Ascending aorta (tissue), 2 donors: ENCODE results near the gene URI1. TPM values are rescaled to one million over a fixed set of nuclear protein-coding genes. Genes with fewer than 3 reads are reported as not detected.

Experiments used
- DNase-seq, 2 donors: peaks; one replicate each; pipeline ENCODE4 v3.0.0-alpha.2; 2019; ENCODE audit warnings: low spot score in 2 of 2
- H3K27ac ChIP-seq, 2 donors: fragments of 200-600 bp; sonication (generic); one replicate each; pipeline ENCODE4 v1.5.1; 2016 to 2017; ENCODE audit warnings: mild to moderate bottlenecking in 1 of 2
- H3K27me3 ChIP-seq: fragments of 200-600 bp; sonication (generic); one replicate; pipeline ENCODE4 v1.5.1; 2017
- H3K36me3 ChIP-seq, 2 donors: fragments of 200-600 bp; sonication (generic); one replicate each; pipeline ENCODE4 v1.5.1; 2016
- H3K4me1 ChIP-seq, 2 donors: fragments of 200-600 bp; sonication (generic); one replicate each; pipeline ENCODE4 v1.5.1; 2016 to 2017; ENCODE audit warnings: mild to moderate bottlenecking in 1 of 2
- H3K4me3 ChIP-seq, 2 donors: fragments of 200-600 bp; sonication (generic); one replicate each; pipeline ENCODE4 v1.5.1; 2016 to 2017; ENCODE audit warnings: mild to moderate bottlenecking in 1 of 2
- H3K9me3 ChIP-seq, 2 donors: fragments of 200-600 bp; sonication (generic); one replicate each; pipeline ENCODE4 v1.5.1; 2016
- intact Hi-C: fragments of 100-400 bp; cut with DNase I; formaldehyde crosslinking; loops from one replicate; pipeline ENCODE4 v1.15.1; 2023
- total RNA-seq: library from RNA; depleted of rRNA; stranded (reverse); fragments of >200 nt; gene quantifications from one replicate; pipeline ENCODE4 v1.1.0, GENCODE V29; 2016
- TF ChIP-seq, protein P1 (sequence below), 3 experiments: fragments of 200-600 bp in 2 of 3; fragments of 450-650 bp in 1 of 3; sonication (generic) in 2 of 3; IDR thresholded peaks; one replicate each; pipeline ENCODE4 v1.5.1; 2016 to 2019; ENCODE audit warnings: antibody characterized with exemption in 3 of 3, mild to moderate bottlenecking in 1 of 3, moderate library complexity in 1 of 3

Gene URI1
- total RNA-seq, 1 donor from 2014 or later: 23.8 TPM

DNA sequence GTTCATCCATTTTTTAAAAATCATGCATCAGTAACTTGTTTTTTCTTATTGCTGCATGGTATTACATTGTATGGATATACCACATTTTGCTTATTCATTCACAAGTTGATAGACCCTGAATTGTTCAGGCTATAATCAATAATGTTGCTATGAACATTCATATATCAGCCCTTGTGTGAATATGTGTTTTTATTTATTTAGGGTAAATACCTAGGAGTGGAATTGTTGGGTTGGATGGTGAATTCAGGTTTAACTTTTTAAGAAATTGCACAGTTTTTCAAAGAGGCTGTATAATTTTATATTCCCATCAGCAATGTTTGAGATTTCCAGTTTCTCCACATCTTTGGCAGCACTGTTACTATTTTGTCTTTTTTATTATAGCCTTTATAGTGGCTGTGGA, 82.1 kb downstream of the URI1 start:
- Histone ChIP-seq H3K27me3 (no peaks in the 10 kb centered on the region), H3K4me3 (no peak overlapping the region), H3K36me3 (peaks cover 0 to 8% of the 10 kb centered on the region in 2 donors), H3K9me3 (no peaks in the 10 kb centered on the region), H3K27ac (no peak overlapping the region), H3K4me1 (no peaks in the 10 kb centered on the region)
- intact Hi-C loops: no loop called here
- TF ChIP-seq, protein P1, sequence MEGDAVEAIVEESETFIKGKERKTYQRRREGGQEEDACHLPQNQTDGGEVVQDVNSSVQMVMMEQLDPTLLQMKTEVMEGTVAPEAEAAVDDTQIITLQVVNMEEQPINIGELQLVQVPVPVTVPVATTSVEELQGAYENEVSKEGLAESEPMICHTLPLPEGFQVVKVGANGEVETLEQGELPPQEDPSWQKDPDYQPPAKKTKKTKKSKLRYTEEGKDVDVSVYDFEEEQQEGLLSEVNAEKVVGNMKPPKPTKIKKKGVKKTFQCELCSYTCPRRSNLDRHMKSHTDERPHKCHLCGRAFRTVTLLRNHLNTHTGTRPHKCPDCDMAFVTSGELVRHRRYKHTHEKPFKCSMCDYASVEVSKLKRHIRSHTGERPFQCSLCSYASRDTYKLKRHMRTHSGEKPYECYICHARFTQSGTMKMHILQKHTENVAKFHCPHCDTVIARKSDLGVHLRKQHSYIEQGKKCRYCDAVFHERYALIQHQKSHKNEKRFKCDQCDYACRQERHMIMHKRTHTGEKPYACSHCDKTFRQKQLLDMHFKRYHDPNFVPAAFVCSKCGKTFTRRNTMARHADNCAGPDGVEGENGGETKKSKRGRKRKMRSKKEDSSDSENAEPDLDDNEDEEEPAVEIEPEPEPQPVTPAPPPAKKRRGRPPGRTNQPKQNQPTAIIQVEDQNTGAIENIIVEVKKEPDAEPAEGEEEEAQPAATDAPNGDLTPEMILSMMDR (IDR thresholded peaks at IDR 0.05): no peak
- DNase-seq: no peak

DNA sequence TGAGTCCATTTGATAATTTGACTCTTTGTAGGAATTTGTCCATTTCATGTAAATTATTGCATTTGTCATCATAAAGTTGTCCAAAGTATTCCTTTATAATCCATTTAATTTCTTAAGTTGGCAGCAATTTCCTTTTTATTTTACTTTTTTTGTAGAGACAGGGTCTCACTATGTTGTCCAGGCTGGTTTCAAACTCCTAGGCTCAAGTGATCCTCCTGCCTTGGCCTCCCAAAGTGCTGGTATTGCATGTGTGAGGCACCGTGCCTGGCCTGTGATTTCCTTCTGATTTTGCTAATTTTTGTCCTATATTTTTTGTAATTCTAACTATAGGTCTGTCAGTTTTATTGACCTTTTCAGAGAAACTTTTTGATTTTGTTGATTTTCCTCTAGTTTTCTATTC, 84.9 kb downstream of the URI1 start:
- no peak for DNase-seq
- no peak overlapping the region for H3K27ac ChIP-seq
- H3K36me3 ChIP-seq: peaks cover 3 to 25% of the 10 kb centered on the region in 2 donors
- no peaks in the 10 kb centered on the region for H3K9me3 ChIP-seq
- intact Hi-C loops: no loop called here
- no peaks in the 10 kb centered on the region for H3K4me1 ChIP-seq
- no peaks in the 10 kb centered on the region for H3K27me3 ChIP-seq
- no peak overlapping the region for H3K4me3 ChIP-seq
- TF ChIP-seq, protein P1 (IDR thresholded peaks at IDR 0.05): no peak

DNA sequence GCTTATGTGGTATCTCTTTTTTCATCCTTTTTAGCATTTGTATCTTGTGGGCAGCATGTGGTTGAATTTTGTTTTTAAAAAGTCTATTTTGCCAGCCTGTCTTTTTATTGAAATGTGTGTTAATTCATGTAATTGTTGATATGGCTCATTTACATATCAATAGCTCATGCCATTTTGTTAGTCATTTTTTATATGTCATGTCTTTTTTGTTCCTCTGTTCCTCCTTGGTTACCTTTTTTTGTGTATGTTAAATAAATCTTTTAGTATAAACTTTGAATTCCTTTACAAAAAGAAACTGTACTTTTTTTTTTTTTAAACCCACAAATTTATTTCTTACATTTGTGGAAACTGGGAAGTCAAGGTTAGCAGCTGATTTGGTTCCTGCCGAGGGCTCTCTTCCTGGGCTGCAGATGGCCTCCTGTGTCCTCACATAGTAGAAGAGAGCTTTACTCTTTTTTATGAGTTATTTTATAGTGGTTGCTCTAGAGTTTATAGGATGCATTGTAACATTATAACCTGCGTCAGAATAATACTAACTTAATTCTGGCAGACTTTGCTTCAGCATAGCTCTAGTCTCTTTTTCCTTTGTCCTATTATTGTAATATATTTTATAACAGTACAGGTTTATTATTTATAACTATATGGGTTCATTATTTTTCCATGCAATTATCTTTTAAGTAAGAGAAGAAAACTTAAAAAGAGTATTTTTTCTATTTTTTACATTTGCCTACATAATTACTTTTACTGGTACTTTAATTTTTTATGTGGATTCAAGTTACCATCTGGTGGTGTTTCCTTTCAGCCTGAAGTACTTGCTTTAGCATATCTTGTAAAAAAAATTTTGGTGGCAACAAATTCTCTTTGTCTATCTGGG, 86.3 kb downstream of the URI1 start:
- Histone ChIP-seq H3K4me3 (no peak overlapping the region), H3K27ac (no peak overlapping the region), H3K27me3 (no peaks in the 10 kb centered on the region), H3K9me3 (no peaks in the 10 kb centered on the region), H3K36me3 (peaks cover 3 to 22% of the 10 kb centered on the region in 2 donors), H3K4me1 (no peaks in the 10 kb centered on the region)
- intact Hi-C loops: no loop called here
- TF ChIP-seq, protein P1 (IDR thresholded peaks at IDR 0.05): no peak
- DNase-seq: no peak

DNA sequence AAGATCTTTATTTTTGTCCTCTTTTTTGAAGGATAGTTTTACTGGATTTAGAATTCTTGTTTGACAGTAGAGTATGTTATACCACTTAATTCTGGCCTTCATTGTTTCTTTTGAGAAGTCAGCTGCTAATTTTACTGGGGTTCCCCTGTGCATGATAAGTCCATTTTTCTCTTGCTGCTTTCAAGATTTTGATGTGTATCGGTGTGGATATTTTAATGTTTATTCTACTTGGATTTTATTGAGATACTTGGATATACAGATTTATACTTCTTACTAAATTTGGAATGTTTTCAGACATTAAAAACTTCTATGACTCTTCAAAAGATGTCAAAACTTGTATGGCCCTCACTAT, 86.9 kb downstream of the URI1 start:
- TF ChIP-seq, protein P1 (IDR thresholded peaks at IDR 0.05): no peak
- Histone ChIP-seq H3K4me1 (no peaks in the 10 kb centered on the region), H3K36me3 (peaks cover 3 to 19% of the 10 kb centered on the region in 2 donors), H3K27me3 (no peaks in the 10 kb centered on the region), H3K9me3 (no peaks in the 10 kb centered on the region), H3K27ac (no peak overlapping the region), H3K4me3 (no peak overlapping the region)
- DNase-seq: no peak
- intact Hi-C loops: no loop called here

DNA sequence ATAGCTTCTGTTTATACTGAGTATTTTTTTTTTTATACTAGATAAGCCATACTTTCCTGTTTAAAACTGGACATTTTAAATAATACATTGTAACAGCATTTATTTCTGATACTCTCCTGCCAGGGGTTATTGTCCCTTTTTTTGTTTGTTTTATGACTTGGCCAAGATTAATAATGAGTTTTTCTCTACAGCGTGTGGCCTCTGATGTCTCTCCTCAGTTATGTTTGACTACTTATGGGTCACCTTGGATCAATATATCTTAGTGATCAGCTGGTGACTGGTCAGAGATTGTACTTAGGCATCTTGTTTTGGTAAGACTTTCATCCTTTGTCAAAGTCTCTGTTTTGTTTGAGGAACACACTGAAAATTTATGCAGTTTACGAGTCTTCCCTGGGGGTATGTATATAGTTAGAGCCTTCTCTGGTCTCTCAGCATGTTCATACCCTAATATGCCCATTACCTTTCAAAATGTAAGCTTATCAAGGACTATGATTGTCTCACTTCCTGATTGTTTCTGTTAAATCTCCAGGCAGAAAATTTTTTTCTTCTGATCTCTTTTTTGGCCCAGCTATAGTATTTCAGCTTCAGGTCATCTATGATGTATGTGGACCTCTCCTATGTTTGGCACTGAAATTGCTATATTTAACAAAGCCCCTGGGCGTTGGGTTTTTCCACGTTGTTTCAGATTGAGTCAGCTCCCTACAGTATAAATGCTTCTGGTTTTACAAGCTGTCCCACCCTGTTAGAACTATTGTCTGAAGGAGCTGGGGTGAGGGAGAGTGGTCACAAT, 87.9 kb downstream of the URI1 start:
- H3K36me3 ChIP-seq: peaks cover 3 to 22% of the 10 kb centered on the region in 2 donors
- no peaks in the 10 kb centered on the region for H3K9me3 ChIP-seq
- H3K27me3 ChIP-seq: no peaks in the 10 kb centered on the region
- TF ChIP-seq, protein P1 (IDR thresholded peaks at IDR 0.05): no peak
- no peak for DNase-seq
- no peak overlapping the region for H3K27ac ChIP-seq
- intact Hi-C loops: no loop called here
- no peaks in the 10 kb centered on the region for H3K4me1 ChIP-seq
- H3K4me3 ChIP-seq: no peak overlapping the region
